ENCODE measurements around the gene FAM72D.
"Not testable (repeated sequence)": the region's sequence is repeated elsewhere in the genome, so short reads cannot be mapped to it uniquely, and the experiment has no call there.

DNA sequence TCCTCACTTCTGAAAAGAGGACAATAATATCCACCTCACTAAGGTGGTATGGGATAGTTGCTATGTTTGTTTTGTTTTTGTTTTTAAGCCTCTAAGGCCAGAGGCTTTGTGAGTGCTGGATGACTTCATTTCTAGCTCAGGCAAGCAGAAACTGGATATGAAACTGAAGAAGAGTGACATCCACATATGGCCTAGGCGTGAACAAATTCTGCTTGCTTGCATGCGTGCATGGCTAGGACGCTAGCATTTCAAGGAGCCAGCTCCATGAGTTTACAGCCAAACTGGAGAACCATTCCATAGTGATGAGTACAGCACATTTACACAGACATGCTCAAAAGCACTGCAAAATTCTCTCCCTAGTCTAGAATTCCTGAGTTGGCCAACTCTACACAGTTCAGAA is 37.6 kb upstream of the FAM72D start:
- not testable (repeated sequence) for TF ChIP-seq POLR2A (IDR thresholded peaks at IDR 0.05)
- TF ChIP-seq, protein P1, sequence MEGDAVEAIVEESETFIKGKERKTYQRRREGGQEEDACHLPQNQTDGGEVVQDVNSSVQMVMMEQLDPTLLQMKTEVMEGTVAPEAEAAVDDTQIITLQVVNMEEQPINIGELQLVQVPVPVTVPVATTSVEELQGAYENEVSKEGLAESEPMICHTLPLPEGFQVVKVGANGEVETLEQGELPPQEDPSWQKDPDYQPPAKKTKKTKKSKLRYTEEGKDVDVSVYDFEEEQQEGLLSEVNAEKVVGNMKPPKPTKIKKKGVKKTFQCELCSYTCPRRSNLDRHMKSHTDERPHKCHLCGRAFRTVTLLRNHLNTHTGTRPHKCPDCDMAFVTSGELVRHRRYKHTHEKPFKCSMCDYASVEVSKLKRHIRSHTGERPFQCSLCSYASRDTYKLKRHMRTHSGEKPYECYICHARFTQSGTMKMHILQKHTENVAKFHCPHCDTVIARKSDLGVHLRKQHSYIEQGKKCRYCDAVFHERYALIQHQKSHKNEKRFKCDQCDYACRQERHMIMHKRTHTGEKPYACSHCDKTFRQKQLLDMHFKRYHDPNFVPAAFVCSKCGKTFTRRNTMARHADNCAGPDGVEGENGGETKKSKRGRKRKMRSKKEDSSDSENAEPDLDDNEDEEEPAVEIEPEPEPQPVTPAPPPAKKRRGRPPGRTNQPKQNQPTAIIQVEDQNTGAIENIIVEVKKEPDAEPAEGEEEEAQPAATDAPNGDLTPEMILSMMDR (IDR thresholded peaks at IDR 0.05) = not testable (repeated sequence)
